Non-pigmented ciliary epithelial cell (primary cell): ENCODE measurements around the gene PRKCE.
A peak's percentile ranks its signal among the peaks of the same experiment; 100 is the strongest.
"Not testable (repeated sequence)": the region's sequence is repeated elsewhere in the genome, so short reads cannot be mapped to it uniquely, and the experiment has no call there.

Source experiments
- DNase-seq: peaks from one replicate; pipeline ENCODE4 v3.0.0-alpha.2; 2010; ENCODE audit warnings: low read depth

Gene PRKCE

GRCh38 chr2:45669032-45669486, 17.6 kb downstream of the PRKCE start:
- DNase-seq = peak; percentile 34

- DNase-seq = no peak
These were observed 19.2 kb downstream of the PRKCE start for GRCh38 chr2:45670646-45671045.

GRCh38 chr2:45672138-45672537, 20.7 kb downstream of the PRKCE start:
- no peak for DNase-seq

GRCh38 chr2:45674035-45674816, 22.8 kb downstream of the PRKCE start:
- no peak for DNase-seq

GRCh38 chr2:45675263-45675812, 23.9 kb downstream of the PRKCE start:
- DNase-seq = no peak

- DNase-seq = no peak
These were observed 24.6 kb downstream of the PRKCE start for GRCh38 chr2:45676088-45676487.

- DNase-seq = no peak
These were observed 27.4 kb downstream of the PRKCE start for GRCh38 chr2:45678791-45679348.

- no peak for DNase-seq
These were observed 29.0 kb downstream of the PRKCE start for GRCh38 chr2:45680351-45680967.

GRCh38 chr2:45681675-45682074, 30.2 kb downstream of the PRKCE start:
- DNase-seq = peak; percentile 62

- no peak for DNase-seq
These were observed 31.8 kb downstream of the PRKCE start for GRCh38 chr2:45683292-45683691.

GRCh38 chr2:45684756-45685155, 33.3 kb downstream of the PRKCE start:
- no peak for DNase-seq

GRCh38 chr2:45685260-45685659, 33.8 kb downstream of the PRKCE start:
- no peak for DNase-seq

- no peak for DNase-seq
These were observed 36.5 kb downstream of the PRKCE start for GRCh38 chr2:45687964-45688363.

GRCh38 chr2:45688479-45689298, 37.2 kb downstream of the PRKCE start:
- DNase-seq = no peak

GRCh38 chr2:45690231-45690630, 38.8 kb downstream of the PRKCE start:
- DNase-seq = no peak

GRCh38 chr2:45691171-45691999, 39.9 kb downstream of the PRKCE start:
- DNase-seq = no peak

- no peak for DNase-seq
These were observed 41.1 kb downstream of the PRKCE start for GRCh38 chr2:45692566-45692965.

- DNase-seq = not testable (repeated sequence)
These were observed 44.1 kb downstream of the PRKCE start for GRCh38 chr2:45695480-45696007.

- DNase-seq = no peak
These were observed 45.2 kb downstream of the PRKCE start for GRCh38 chr2:45696708-45697107.

- DNase-seq = no peak
These were observed 45.7 kb downstream of the PRKCE start for GRCh38 chr2:45697190-45697589.

GRCh38 chr2:45698554-45698953, 47.1 kb downstream of the PRKCE start:
- no peak for DNase-seq
